GM21737 (cell line): ENCODE measurements around the gene THRA.

Source experiments
- ATAC-seq: cut with Tn5 transposase; IDR thresholded peaks from one replicate; pipeline ENCODE4 v1.9.1; 2021; ENCODE audit warnings: mild to moderate bottlenecking, moderate library complexity; ENCODE audit not compliant: unreplicated experiment

THRA gene

DNA sequence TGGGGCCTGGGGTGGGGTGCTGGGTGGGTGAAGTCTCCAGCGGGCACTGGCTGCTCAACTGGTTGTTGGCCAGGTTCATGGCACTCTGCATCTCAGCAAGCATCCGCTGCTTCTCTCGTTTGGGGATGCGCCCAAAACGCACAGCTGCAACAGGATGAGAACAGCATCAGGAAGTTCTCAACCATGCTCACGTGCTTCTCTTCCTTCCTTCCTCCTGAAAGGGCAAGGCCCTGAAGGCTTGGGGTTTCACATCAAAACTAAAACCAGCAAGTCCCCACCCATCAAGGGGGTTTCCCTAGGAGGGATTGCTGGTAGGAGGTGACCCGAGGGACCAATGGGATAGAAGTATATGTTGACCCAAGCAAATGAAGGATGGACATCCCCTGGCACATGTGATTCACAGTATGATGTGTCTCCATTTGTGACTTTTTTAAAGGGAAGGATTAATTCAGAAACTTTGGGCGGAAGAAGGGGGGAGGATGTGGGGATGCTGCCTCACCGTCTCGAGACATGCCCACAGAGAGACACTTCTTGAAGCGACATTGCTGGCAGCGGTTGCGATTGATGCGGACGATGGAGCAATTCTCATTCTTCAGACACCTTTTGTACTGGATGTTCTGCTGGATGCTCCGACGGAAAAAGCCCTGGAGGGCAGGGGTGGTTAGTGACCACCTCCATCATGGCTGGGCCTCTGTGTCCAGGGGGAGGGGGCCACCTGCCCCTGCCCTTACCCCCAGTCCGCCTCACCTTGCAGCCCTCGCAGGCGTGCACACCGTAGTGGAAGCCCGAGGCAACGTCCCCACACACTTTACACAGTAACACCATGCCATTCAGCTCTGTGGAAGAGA lies 33.4 kb downstream of the THRA start:
- peak; percentile 48 for ATAC-seq

DNA sequence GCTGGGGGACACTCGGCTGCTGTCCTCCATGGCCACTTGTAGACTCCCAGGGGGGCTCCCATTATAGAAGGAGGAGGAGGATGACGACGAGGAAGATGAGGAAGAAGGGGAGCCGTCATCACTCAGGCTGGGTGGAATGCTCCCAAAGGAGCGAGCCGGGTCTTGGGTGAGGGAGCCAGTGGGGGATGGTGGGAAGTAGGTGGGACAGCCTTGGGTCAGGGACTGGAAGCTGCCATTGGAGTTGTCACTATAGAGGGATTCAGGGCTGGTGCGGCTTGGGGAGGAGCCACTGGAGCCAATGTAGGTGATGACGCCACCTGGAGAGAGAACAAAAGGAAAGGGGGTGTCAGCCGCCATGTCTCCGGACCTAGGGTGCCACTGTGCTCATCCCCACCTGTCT lies 34.3 kb downstream of the THRA start:
- ATAC-seq, result no peak

DNA sequence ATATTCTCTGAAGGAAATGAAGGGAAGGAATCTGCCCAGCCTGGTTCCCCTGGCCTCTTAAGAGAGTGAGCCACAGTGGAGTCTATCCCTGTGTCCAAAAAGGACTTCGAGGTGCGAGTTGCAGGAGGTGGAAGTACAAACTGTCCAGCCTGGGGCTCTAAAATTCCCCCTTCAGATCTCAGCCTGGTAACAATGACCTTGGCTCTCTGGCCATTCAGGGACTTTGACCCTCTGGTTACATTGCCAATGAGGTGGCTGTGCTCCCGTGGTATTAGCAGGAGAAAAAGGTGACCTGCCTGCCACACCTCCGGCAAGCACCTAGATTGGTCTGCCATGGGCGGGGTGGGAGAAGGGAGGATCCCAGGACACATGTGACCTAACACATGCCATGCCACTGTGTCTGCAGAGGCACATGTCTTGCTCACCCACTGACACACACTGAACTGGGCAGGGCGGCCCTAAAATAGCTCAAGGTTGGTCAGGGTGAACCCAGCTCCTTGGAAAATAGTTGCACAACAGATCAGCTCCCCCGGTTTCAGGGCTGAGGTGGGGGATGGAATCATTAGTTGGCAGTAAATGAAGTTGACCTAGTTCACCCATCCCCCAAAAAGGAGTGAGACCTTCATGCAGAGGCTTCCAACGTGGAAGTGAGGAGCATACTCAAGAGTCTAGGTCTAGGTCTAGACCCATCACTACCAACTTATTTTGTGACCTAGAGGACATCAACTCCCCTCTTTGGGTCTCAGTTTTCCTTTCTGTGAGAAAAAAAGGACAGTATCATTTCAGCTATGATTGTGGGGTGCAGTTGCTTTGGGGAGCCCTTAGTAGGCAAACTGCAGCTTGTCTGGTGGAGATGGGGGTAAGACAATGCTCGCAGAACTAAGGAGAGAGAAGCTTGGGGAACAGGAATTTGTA lies 35.4 kb downstream of the THRA start:
- ATAC-seq, result no peak

DNA sequence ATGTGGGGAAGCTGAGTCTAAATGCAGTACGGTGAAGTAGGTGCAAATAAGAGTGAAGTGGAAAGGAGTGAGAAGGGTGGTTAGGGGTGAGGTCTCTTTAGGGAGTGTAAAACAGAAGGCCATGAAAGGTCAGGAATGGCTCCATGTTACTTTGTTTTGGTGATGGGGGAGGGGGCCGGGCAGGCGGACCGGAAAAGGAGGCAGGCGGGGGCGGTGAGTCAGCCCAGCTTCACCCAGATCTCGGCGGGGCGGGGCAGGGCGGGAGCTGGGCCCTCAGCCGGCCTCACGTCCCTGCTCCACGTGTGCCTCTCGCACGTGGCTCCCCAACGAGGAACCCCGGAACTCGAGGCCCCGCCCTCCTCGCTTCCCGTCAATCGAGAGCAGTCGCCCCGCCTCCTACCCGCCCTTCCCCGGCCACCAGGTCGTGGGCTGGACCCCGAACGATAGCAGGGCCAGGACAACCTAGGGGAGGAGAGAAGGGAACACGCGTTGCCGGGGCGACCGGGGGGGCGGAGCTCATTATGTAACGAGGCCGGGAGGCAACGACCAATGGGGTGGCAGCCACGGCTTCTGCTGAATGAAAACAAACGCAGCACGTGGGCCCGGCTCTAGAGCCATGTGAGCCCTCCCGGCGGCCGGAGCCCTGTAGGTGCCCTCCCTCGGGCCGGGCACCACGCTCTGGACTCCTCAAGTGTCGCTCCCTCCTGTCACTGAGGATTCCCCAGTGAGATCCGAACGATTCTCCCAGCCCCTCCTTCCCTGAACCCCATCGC lies 36.3 kb downstream of the THRA start:
- ATAC-seq, result peak; percentile 46

DNA sequence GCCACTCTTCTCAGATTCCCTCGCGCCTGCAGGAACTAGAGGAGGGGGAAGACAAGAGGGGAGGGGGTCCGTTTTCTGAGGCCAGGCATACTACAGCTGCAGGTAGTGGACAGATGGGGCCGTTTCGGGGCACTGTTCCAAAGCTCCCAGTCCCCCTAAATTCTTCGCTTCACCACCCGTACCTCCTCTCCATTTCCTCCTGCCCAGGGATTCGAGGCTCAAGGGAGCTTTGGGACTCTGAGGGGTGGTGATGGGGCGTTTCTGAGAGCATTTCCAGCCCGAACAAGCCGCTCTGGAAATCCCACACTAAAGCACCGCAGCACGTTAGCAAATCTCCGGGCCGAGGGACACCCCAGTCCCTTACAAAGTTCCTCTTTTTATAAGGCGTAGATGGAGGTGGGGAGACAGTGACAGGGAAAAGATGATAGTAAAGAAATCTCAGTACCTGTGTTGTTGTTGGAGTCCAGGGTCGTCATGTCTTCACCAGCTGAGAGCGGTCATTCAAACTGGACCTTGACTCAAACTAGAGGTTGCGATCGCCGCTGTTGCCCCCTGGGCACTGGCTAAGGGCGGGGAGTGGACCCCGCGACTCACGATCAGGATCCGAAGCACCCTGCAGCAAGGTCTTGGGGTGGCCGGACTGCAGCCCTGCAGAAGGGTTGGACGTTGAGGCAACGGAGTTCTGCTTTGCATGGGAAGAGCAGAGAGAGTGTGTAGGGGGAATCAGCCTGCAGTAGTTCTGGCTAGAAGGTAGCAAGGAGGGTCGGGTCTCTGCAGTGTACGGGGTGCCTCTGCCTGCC lies 37.1 kb downstream of the THRA start:
- no peak for ATAC-seq

DNA sequence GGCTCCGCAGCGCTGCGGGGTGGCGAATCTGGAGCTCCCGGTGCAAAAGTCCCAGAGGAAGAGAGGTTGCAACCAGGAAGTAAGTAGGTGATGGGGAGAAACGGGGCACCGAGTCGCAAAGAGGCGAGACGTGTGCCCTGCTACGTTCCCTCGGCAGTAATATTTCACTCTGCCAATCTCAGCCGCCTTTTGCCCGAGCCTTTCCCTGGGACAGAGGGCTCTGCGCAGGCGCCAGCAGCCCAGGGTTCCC lies 37.6 kb downstream of the THRA start, which contains the start of gene NR1D1:
Gene NR1D1 (minus strand): TSS at position 171 of the 250 bp plus-strand sequence. CDS start 495 bp downstream, outside the sequence.
- no peak for ATAC-seq

DNA sequence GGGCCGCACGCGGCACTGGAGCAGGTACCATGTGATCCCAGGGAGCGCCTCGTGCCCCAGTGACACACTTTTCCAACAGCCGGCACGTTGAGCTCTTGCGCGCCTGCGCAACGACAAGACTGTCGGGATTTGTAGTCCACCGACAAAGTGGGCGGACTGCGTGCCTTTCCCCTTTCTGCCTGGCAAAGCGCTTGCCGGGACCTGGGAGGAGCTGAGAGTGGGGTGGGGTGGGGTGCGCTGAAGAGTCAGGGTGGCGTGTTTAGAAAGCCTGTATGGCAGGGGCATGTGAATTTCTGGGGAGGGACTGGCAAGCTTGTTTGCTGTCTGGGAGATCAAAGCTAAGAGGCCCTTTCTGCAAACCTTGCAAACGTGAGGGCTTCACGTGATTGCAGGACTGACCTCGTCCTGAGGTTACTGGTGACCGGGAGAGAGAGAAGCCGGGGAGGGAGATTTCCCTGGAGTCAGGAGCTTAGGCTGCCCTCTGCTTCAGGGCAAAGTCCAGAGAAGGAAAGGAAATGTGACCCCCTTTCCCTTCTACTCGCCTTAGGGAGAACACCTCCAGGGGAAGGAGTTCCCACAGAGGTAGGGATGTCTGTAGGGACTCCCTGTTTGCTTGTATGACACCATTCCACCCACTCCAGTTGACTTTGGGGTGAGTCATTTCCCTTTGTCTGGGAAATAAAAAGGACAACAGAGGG lies 38.1 kb downstream of the THRA start:
- no peak for ATAC-seq

DNA sequence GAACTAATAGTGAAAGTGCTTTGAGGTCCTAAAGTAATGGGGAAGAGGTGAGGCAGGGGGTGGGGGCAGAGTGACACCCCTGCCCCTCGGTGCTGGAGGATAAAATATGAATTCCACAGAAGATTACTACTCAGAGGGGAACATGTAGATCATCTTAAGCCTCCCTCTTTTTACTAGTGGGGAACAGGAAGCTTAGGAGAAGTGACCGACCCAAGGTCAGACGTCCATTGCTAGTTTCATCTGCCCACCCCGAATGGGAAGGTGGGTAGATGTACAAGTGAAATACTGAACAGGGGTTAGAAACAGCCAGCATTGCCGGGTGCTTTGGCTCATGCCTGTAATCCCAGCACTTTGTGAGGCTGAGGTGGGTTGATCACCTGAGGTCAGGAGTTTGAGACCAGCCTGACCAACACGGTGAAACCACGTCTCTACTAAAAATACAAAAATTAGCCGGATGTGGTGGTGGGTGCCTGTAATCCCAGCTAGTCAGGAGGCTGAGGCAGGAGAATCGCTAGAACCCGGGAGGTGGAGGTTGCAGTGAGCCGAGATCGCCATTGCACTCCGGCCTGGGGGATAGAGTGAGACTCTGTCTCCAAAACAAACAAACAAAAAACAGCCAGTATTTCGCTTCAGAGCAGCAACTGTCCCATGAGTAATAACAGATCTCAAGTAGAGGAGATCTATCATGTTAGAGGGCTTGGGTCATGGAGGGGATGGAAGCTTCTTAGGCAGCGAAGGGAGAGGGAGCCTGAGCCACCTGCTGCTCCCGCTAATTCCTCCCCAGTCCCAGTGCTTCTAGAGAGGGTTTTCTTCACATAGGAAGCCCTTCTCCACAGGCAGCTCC lies 38.8 kb downstream of the THRA start:
- no peak for ATAC-seq

DNA sequence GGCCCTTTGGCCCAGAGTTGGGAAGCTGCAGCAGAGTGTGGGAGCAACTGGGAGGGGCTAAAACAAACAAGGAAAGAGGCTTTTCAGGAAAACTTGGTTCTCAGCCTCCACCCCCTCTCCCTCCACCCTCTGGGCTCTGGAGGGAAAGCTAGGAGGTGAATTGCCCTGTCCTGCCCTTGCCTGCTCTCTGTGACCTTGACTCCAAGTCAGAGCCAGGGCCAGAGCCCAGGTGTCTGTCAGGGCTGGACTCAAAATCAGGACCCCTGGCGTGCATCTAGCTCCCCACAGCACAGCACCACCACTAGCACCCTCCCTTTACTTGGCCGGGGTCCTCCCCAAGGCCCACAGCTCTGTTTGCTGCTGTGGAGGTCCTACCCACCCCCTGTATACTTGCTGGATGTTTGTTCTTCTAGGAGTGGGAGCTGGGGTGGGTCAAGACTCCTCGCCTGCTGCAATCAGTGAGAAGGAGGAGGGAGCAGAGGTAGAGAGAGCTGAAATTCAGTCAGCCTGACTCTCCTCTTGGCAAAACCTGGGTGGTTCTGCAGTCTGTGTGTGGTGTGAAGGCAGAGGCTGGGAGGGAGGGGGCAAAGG lies 40.4 kb downstream of the THRA start:
- ATAC-seq, result no peak

DNA sequence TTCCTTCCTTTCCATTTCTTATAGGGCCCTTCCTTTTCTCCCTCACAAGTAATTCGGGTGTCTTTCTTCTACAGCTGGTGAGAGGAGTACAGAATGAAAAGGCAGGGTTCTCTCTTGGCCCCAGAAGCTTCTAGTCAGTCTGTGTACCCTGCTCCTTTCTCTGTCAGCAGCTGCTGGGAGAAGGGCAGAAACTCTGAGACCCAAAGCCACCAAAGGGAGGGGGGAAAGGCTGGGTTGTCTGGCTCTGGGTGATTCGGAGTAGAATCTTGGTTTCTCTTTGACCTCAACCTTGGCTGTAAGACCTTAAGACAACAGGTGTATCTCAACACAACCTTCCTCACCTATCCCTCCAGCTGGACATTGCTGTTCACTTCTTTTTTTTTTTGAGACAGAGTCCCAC lies 40.9 kb downstream of the THRA start:
- ATAC-seq, result no peak

DNA sequence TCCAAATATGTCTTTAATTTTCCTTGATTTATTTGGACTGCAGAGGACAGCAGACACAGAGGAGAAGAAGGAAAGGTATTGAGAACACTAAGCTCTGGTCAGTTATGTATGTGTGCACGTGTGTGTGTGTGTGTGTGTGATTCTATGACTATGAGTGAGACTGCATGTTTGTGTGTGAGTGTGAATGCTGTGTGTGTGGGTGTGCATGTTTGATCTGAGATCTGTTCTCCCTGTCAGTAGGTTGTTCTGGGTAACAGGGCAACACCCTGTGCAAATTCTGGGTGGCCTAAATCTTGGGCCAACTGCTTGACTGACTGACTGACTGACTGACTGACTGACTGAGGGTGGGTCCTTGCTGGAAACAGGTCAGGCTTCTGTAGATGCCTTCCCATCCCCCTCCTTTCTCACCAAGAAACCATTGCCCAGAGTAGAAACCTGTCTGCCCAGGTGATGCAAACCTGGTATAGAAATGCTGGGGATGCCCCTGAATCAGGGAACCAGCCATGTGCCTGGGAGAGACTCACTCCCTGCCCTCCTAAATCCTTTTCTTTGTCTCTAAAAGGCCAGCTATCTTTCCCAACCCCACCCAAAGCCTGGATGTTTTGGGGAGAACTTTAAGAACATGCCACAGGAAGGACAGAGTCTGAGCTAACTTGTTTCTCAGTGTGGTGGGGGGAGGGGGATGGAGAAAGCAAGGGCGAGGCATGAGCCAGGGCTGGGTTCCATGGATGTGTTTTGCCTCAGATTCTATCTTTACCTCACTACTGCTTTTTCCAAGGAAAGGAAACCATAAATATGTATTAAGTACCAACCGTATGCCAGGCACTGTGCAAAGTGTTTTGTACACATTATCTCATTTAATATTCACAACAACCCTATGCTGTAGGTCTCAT lies 42.1 kb downstream of the THRA start:
- ATAC-seq, result no peak

DNA sequence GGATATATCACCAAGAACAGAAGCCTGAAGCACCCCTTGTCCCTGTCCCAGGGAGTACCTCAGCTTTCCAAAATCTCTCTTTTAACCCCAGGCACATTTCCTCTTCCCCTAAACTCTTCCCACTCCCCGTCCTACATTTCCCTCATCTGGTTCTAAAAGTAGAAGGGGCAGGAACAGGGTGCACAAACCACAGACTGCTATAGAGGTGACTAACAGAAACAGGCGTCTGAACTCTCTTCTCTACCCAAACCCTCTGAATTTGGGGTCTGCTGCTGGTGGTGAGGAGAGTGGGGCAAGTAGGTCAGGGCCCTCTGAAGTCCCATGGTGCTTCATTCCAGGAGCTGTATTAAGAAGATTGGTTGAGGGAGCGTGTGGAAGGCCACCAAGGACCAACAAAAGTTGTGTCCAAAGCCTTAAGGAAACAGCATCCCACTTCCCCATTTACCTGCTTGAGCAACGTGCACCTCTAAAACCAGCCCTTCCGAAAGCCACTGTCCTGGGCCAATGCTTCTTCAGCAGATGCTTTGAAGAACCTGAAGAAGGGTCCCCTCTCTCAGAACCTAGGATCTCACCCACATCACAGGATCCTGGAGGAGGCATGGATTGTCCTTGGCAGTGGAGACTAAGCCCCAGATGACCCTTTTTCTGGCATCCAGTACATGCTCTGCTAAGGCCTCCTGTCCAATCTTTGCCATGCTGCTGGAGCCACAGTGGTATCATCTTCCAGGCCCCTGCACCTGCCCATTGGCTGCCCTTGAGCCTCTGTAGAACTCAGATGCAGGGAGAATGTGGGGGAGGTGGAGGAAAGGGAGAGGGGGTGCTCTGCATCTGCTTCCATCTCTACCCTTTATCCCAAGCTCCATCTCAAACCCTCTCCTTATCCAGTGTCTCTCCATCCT lies 43.3 kb downstream of the THRA start:
- no peak for ATAC-seq

DNA sequence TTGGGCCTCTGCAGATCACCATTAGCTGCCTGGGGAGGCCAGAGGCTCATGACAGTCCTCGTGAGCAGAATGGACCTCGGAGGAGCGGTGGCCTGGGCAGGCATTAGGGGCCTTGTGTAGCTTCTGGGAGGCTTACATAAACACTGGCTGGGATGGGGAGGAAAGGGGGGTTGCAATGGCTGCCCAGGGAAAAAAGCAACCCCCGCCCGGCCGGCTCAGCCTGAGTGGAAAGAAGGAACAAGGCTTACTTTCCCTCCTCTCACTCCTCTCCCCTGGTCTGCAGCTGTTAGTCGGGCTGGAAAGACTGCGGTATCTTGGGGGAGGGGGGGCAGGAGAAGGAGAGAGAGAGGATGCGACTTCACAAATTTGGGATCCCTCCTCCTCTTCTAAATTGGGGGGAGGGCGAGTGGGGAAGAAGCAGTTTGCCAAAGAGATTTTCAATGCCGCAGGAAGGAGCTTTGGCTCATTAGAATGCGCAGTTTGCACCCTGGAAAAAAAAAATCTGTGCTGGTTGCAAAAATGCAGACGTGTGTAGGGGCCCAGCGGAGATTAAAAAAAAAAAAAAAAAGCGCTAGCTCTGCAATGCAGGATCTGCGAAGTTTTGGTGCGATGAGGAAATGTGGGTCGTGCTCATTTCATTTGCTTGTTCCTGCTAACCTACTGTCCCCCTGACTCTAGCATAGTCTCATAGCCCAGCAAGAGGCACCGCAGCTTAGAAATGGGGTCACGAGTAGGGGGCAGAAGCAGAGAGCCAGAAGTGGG lies 44.2 kb downstream of the THRA start:
- ATAC-seq, result no peak

DNA sequence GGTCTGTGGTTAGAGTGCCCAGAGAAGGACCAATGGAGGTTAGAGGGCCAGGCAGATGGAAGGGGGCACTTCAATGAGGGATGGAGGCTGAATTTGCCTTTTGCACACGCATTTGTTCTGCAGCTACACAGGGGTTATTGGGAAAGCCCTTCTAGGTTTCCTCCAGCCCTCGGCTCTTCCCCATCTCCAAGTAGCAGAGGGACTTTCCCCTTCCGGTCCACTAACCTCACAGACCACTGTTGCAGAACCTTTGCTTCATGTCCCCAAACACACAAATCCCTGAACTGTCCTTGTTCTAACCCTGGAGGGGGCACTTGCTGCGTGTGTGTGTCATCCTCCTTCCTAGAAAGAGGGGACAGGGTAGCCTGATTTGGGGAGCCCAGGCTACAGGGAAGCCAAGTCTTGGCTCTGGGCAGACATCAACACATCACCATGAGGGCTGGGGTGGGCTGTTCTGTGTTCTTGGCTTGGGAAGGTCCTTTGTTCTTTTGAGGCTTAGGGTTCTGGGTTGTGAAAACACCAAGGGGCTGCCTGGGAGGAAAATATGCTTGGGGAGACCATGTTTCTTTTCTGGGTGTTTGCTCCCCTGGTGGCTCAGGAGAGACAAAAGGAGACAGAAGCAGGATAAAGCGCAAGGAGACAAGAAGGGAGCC lies 44.9 kb downstream of the THRA start:
- no peak for ATAC-seq
